B cell (primary cell): ENCODE measurements around the gene CAPN5. TPM values are rescaled to one million over a fixed set of nuclear protein-coding genes. Genes with fewer than 3 reads are reported as not detected.

Experiments
- ATAC-seq: fragments of 200-7000 bp; cut with Tn5 transposase; one replicate; pipeline ENCODE4 v1.10.0; 2021; ENCODE audit warnings: low read depth, mild to moderate bottlenecking, moderate number of reproducible peaks, moderate library complexity
- CTCF ChIA-PET: fragments of 350-600 bp; sonication (Branson Sonifier 250); formaldehyde crosslinking; loops from one replicate; lab custom pipeline; 2021; ENCODE audit warnings: antibody characterized with exemption, inconsistent platforms; lab: Charles Lee
- POLR2A ChIA-PET: fragments of 350-600 bp; sonication (Branson Sonifier 250); formaldehyde crosslinking; loops from one replicate; lab custom pipeline; 2021; ENCODE audit warnings: antibody characterized with exemption; lab: Charles Lee
- DNase-seq: peaks from one replicate; pipeline ENCODE4 v3.0.0; 2013
- H2AFZ ChIP-seq: 2 replicates; pipeline ENCODE4 v1.6.1; 2012; ENCODE audit warnings: mild to moderate bottlenecking, low read depth, low read length; ENCODE audit not compliant: insufficient read depth, poor library complexity, severe bottlenecking
- H3K27ac ChIP-seq, 2 donors: 1 replicate in 1 of 2; 2 replicates in 1 of 2; pipeline ENCODE4 v1.5.1; 2012 to 2013; ENCODE audit warnings: low read length in 2 of 2, mild to moderate bottlenecking in 2 of 2, moderate library complexity in 1 of 2
- H3K27me3 ChIP-seq, 4 experiments: fragments of 200-600 bp in 1 of 4; sonication (generic) in 1 of 4; replicated peaks in 1 of 4; 1 replicate in 2 of 4; 2 replicates in 2 of 4; pipeline versions ENCODE4 v1.6.1 to v1.7.0; 2013 to 2016; ENCODE audit warnings: low read length in 3 of 4, mild to moderate bottlenecking in 2 of 4, mixed read lengths in 1 of 4, moderate library complexity in 1 of 4; ENCODE audit not compliant: insufficient read depth in 4 of 4, control insufficient read depth in 3 of 4; ENCODE audit errors: control extremely low read depth in 1 of 4
- H3K36me3 ChIP-seq, 2 experiments: replicated peaks in 1 of 2; 1 replicate in 1 of 2; 2 replicates in 1 of 2; pipeline versions ENCODE4 v1.6.1 to v1.7.1; 2013; ENCODE audit warnings: low read length in 1 of 2; ENCODE audit not compliant: insufficient read depth in 2 of 2, control insufficient read depth in 1 of 2; ENCODE audit errors: control extremely low read depth in 1 of 2, extremely low read depth in 1 of 2
- H3K4me1 ChIP-seq, 2 donors: fragments of 200-600 bp in 1 of 2; sonication (generic) in 1 of 2; 1 replicate in 1 of 2; 2 replicates in 1 of 2; pipeline versions ENCODE4 v1.5.1 to v1.6.1; 2013 to 2017; ENCODE audit warnings: low read length in 2 of 2; ENCODE audit not compliant: control insufficient read depth in 2 of 2, insufficient read depth in 2 of 2
- H3K4me2 ChIP-seq: replicated peaks from 2 replicates; pipeline ENCODE3; 2012; ENCODE audit warnings: mild to moderate bottlenecking, low read depth, low read length; ENCODE audit not compliant: poor library complexity, severe bottlenecking
- H3K4me3 ChIP-seq, 5 experiments: fragments of 200-600 bp in 1 of 5; sonication (generic) in 1 of 5; 1 replicate in 3 of 5; 2 replicates in 2 of 5; pipeline versions ENCODE4 v1.5.1 to v1.7.0; 2011 to 2016; ENCODE audit warnings: low read length in 4 of 5, mild to moderate bottlenecking in 4 of 5, low read depth in 2 of 5, control low read depth in 1 of 5, moderate library complexity in 1 of 5; ENCODE audit not compliant: insufficient read depth in 1 of 5; ENCODE audit errors: control extremely low read depth in 1 of 5, extremely low read depth in 1 of 5
- H3K79me2 ChIP-seq: fragments of 200-600 bp; sonication (generic); one replicate; pipeline ENCODE4 v1.6.0; 2016; ENCODE audit warnings: low read length; ENCODE audit not compliant: control insufficient read depth, insufficient read depth
- H3K9ac ChIP-seq: fragments of 200-600 bp; sonication (generic); 2 replicates; pipeline ENCODE4 v1.6.1; 2017; ENCODE audit warnings: mild to moderate bottlenecking, low read length, moderate library complexity
- H3K9me3 ChIP-seq, 3 donors: one replicate each; pipeline versions ENCODE4 v1.6.1 to v1.7.1; 2013; ENCODE audit warnings: low read length in 2 of 3; ENCODE audit not compliant: control insufficient read depth in 2 of 3, insufficient read depth in 1 of 3; ENCODE audit errors: control extremely low read depth in 1 of 3
- H4K20me1 ChIP-seq: 2 replicates; pipeline ENCODE4 v1.6.0; 2012; ENCODE audit warnings: mild to moderate bottlenecking, low read length; ENCODE audit not compliant: insufficient read depth, control insufficient read depth, poor library complexity, severe bottlenecking
- H3K27ac Mint-ChIP-seq: one replicate; pipeline ENCODE4 v1.8.0; 2021; ENCODE audit warnings: mixed read lengths
- H3K27me3 Mint-ChIP-seq: one replicate; pipeline ENCODE4 v1.8.0; 2021; ENCODE audit warnings: mixed read lengths
- H3K4me1 Mint-ChIP-seq: one replicate; pipeline ENCODE4 v1.8.0; 2021; ENCODE audit warnings: mixed read lengths
- H3K4me3 Mint-ChIP-seq: one replicate; pipeline ENCODE4 v1.8.0; 2021; ENCODE audit warnings: mixed read lengths
- H3K9me3 Mint-ChIP-seq: one replicate; pipeline ENCODE4 v1.8.0; 2022; ENCODE audit warnings: mixed read lengths; ENCODE audit not compliant: insufficient read depth
- CTCF ChIP-seq: fragments of 200-600 bp; IDR thresholded peaks from one replicate; pipeline ENCODE4 v1.8.0; 2022; ENCODE audit warnings: antibody characterized with exemption, mild to moderate bottlenecking
- WGBS: methylation state at CpG from one replicate; pipeline ENCODE4 v1.1.5; 2013; ENCODE audit warnings: missing lambda C conversion rate; ENCODE audit not compliant: insufficient coverage; 5-methylcytosine and 5-hydroxymethylcytosine counted together
- intact Hi-C: fragments of 100-400 bp; cut with micrococcal nuclease; formaldehyde crosslinking; loops from one replicate; pipeline ENCODE4 v1.10.0; 2022
- polyA plus RNA-seq: library from polyadenylated mRNA; depleted of rRNA; stranded (reverse); fragments of >200 nt; gene quantifications from 2 replicates; pipeline ENCODE4 v1.2.3, GENCODE V29; 2012
- total RNA-seq, 2 donors: library from RNA; stranded (reverse); fragments of 120-200 nt in 1 of 2; gene quantifications; 1 replicate in 1 of 2; 2 replicates in 1 of 2; pipeline versions ENCODE4 v1.2.3 to v1.2.4, GENCODE V29; 2013 to 2022

The CAPN5 gene
- total and polyA plus RNA-seq, 2 donors (not counting 1 experiment from before 2014, with no cell fraction given), result 0.74 to 0.78 TPM

GRCh38 chr11:77129069-77129841 lies 62.5 kb downstream of the CAPN5 start:
- intact Hi-C loops, result no loop called here

More at GRCh38 chr11:77129069-77129841, 62.5 kb downstream of the CAPN5 start:
- CTCF ChIA-PET, result interaction anchor here (0.6 to 3.6 kb wide), 2 partner anchors 59 to 283 kb away, joined by 3 to 25 read pairs; no protein-coding TSS in a partner anchor
- Histone ChIP-seq H3K4me2 (no peak overlapping the region), H3K27me3 (peaks cover 0 to 13% (median 0%) of the 10 kb centered on the region in 4 experiments), H2AFZ (no peak overlapping the region), H3K9me3 (peaks cover 0 to 7% (median 0%) of the 10 kb centered on the region in 3 donors), H3K9ac (no peak overlapping the region), H3K36me3 (no peaks in the 10 kb centered on the region), H3K27ac (no peak overlapping the region), H4K20me1 (no peaks in the 10 kb centered on the region), H3K4me3 (no peak overlapping the region), H3K79me2 (no peaks in the 10 kb centered on the region), H3K4me1 (peaks cover 15 to 20% of the 10 kb centered on the region in 2 donors)
- H3K4me1 Mint-ChIP-seq, result peaks cover 21% of the 10 kb centered on the region
- no peak for DNase-seq
- peaks cover 5% of the 10 kb centered on the region for H3K27me3 Mint-ChIP-seq
- peaks cover 6% of the 10 kb centered on the region for H3K9me3 Mint-ChIP-seq
- no peak overlapping the region for H3K27ac Mint-ChIP-seq
- POLR2A ChIA-PET, result no interaction called here
- TF ChIP-seq CTCF, result no peak
- WGBS, result 91% methylated on average over 10 of the region's 11 CpGs
- no peak for ATAC-seq
- H3K4me3 Mint-ChIP-seq, result no peak overlapping the region
